ENCODE data around the gene NVL.

The NVL gene

GRCh38 chr1:224287714-224288113 lies 42.3 kb downstream of the NVL start:
- peak in 23 of 58 donors; percentile 0 to 80 (median 23) for DNase-seq

GRCh38 chr1:224282140-224282539 lies 47.8 kb downstream of the NVL start:
- no peak for DNase-seq

GRCh38 chr1:224276771-224277487 lies 53.0 kb downstream of the NVL start:
- no peak for DNase-seq

GRCh38 chr1:224274970-224275626 lies 54.9 kb downstream of the NVL start:
- DNase-seq = no peak

- DNase-seq = no peak
These were observed 56.3 kb downstream of the NVL start for GRCh38 chr1:224273641-224274040.

GRCh38 chr1:224271106-224271505 lies 58.9 kb downstream of the NVL start:
- no peak for DNase-seq

- no peak for DNase-seq
These were observed 62.0 kb downstream of the NVL start for GRCh38 chr1:224267925-224268324.

GRCh38 chr1:224266915-224267856 lies 62.8 kb downstream of the NVL start:
- no peak for DNase-seq

- DNase-seq = no peak
These were observed 63.7 kb downstream of the NVL start for GRCh38 chr1:224266105-224266914.

- DNase-seq = no peak
These were observed 65.7 kb downstream of the NVL start for GRCh38 chr1:224264321-224264720.

- no peak for DNase-seq
These were observed 67.5 kb downstream of the NVL start for GRCh38 chr1:224262373-224263054.

GRCh38 chr1:224259986-224260385 lies 70.0 kb downstream of the NVL start:
- no peak for DNase-seq

- no peak for DNase-seq
These were observed 71.6 kb downstream of the NVL start for GRCh38 chr1:224258351-224258750.

- DNase-seq = no peak
These were observed 73.3 kb downstream of the NVL start for GRCh38 chr1:224256640-224257039.

GRCh38 chr1:224253721-224254120 lies 76.3 kb downstream of the NVL start:
- DNase-seq = no peak

- no peak for DNase-seq
These were observed 77.5 kb downstream of the NVL start for GRCh38 chr1:224252479-224252878.

- DNase-seq = peak in 1 of 58 donors; percentile 2
These were observed 78.2 kb downstream of the NVL start for GRCh38 chr1:224251741-224252146.

- DNase-seq = peak in 26 of 58 donors; percentile 1 to 54 (median 10)
These were observed 84.8 kb downstream of the NVL start for GRCh38 chr1:224245188-224245587.

- peak in 5 of 58 donors; percentile 1 to 14 (median 6) for DNase-seq
These were observed 91.2 kb downstream of the NVL start for GRCh38 chr1:224238756-224239155.

GRCh38 chr1:224238212-224238611 lies 91.8 kb downstream of the NVL start:
- DNase-seq = no peak

All from anterior cingulate cortex (tissue), 58 donors.